Neutrophil (primary cell): Measurements from ENCODE around the gene B4GALNT1.

Experiments
- H3K27ac ChIP-seq: fragments of 200-600 bp; sonication (generic); 2 replicates; pipeline ENCODE4 v1.5.1; 2016; ENCODE audit warnings: mild to moderate bottlenecking, moderate library complexity
- H3K27me3 ChIP-seq: fragments of 200-600 bp; sonication (generic); 2 replicates; pipeline ENCODE4 v1.6.0; 2016; ENCODE audit warnings: mild to moderate bottlenecking
- H3K36me3 ChIP-seq: fragments of 200-600 bp; sonication (generic); 2 replicates; pipeline ENCODE4 v1.5.1; 2017
- H3K4me1 ChIP-seq, 2 experiments: fragments of 200-600 bp in 1 of 2; sonication (generic) in 1 of 2; 1 replicate in 1 of 2; 2 replicates in 1 of 2; pipeline versions ENCODE4 v1.5.1 to v1.6.1; 2013 to 2016; ENCODE audit warnings: low read depth in 1 of 2, low read length in 1 of 2, mild to moderate bottlenecking in 1 of 2, moderate library complexity in 1 of 2; ENCODE audit not compliant: control insufficient read depth in 1 of 2, insufficient read depth in 1 of 2
- H3K4me3 ChIP-seq, 2 experiments: fragments of 200-600 bp in 1 of 2; sonication (generic) in 1 of 2; 1 replicate in 1 of 2; 2 replicates in 1 of 2; pipeline ENCODE4 v1.5.1; 2013 to 2016; ENCODE audit warnings: low read depth in 1 of 2, low read length in 1 of 2, mild to moderate bottlenecking in 1 of 2, moderate library complexity in 1 of 2
- H3K9me3 ChIP-seq: fragments of 200-600 bp; sonication (generic); 2 replicates; pipeline ENCODE4 v1.5.1; 2016
- TF ChIP-seq, protein P1 (sequence below): fragments of 200-600 bp; sonication (generic); IDR thresholded peaks from 2 replicates; pipeline ENCODE4 v1.5.1; 2016; ENCODE audit warnings: antibody characterized with exemption

Gene B4GALNT1

DNA sequence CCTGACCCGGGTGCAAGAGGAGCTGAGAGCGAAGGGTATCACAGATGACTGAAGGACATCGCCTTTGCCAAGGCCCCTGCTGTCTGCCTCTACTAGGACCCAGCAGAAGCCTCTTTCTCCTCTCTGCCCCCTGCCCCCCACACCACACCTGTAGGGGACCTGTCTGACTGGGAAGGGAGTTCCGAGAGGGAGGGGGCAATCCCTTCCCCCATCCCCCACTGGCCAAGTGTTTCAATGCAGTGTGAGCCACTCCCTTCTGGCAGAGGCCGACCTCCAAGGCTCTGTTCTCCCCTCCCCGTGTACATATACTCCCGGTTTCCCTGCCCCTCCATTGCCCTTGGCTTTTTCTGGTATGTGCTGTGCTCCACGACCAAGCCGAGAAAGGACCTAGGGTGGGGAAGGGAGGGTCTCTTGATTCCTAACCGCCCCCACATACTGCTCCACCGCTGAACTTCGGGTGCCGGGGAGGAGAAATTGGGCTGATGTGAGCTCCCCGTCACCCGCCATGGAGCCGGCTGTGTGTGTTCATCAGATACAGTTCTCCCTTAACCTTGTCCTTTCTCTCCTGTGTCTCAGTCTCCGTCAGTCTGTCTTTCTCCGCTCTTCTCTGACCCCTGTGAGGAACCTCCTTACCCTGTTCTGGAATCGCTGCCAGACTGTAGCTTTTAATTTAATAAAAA lies 23.8 kb downstream of the B4GALNT1 start:
- TF ChIP-seq, protein P1, sequence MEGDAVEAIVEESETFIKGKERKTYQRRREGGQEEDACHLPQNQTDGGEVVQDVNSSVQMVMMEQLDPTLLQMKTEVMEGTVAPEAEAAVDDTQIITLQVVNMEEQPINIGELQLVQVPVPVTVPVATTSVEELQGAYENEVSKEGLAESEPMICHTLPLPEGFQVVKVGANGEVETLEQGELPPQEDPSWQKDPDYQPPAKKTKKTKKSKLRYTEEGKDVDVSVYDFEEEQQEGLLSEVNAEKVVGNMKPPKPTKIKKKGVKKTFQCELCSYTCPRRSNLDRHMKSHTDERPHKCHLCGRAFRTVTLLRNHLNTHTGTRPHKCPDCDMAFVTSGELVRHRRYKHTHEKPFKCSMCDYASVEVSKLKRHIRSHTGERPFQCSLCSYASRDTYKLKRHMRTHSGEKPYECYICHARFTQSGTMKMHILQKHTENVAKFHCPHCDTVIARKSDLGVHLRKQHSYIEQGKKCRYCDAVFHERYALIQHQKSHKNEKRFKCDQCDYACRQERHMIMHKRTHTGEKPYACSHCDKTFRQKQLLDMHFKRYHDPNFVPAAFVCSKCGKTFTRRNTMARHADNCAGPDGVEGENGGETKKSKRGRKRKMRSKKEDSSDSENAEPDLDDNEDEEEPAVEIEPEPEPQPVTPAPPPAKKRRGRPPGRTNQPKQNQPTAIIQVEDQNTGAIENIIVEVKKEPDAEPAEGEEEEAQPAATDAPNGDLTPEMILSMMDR = no peak
- no peaks in the 10 kb centered on the region for H3K9me3 ChIP-seq
- no peak overlapping the region for H3K27ac ChIP-seq
- no peak overlapping the region for H3K4me3 ChIP-seq
- H3K27me3 ChIP-seq = peaks cover 100% of the 10 kb centered on the region
- no peaks in the 10 kb centered on the region for H3K36me3 ChIP-seq
- H3K4me1 ChIP-seq = peaks cover 0 to 20% of the 10 kb centered on the region in 2 experiments

GRCh38 chr12:57607958-57608663 lies 24.9 kb downstream of the B4GALNT1 start:
- Histone ChIP-seq H3K4me3 (no peak overlapping the region), H3K27me3 (peaks cover 98% of the 10 kb centered on the region), H3K27ac (no peak overlapping the region), H3K9me3 (no peaks in the 10 kb centered on the region), H3K4me1 (peaks cover 0 to 20% of the 10 kb centered on the region in 2 experiments), H3K36me3 (no peaks in the 10 kb centered on the region)
- TF ChIP-seq, protein P1 = no peak

- Histone ChIP-seq H3K9me3 (no peaks in the 10 kb centered on the region), H3K27ac (no peak overlapping the region), H3K36me3 (peaks cover 12% of the 10 kb centered on the region), H3K4me1 (peaks cover 0 to 20% of the 10 kb centered on the region in 2 experiments), H3K27me3 (peaks cover 85% of the 10 kb centered on the region), H3K4me3 (no peak overlapping the region)
- TF ChIP-seq, protein P1 = no peak
These were observed 26.2 kb downstream of the B4GALNT1 start for GRCh38 chr12:57606821-57607220.

GRCh38 chr12:57606399-57606798 lies 26.6 kb downstream of the B4GALNT1 start:
- Histone ChIP-seq H3K9me3 (no peaks in the 10 kb centered on the region), H3K27me3 (peaks cover 81% of the 10 kb centered on the region), H3K4me3 (no peak overlapping the region), H3K27ac (no peak overlapping the region), H3K36me3 (peaks cover 16% of the 10 kb centered on the region), H3K4me1 (peaks cover 0 to 17% of the 10 kb centered on the region in 2 experiments)
- TF ChIP-seq, protein P1 = no peak

- H3K27me3 ChIP-seq = peaks cover 75% of the 10 kb centered on the region
- H3K9me3 ChIP-seq = no peaks in the 10 kb centered on the region
- no peak overlapping the region for H3K4me3 ChIP-seq
- no peak overlapping the region for H3K27ac ChIP-seq
- TF ChIP-seq, protein P1 = no peak
- H3K4me1 ChIP-seq = peaks cover 0 to 12% of the 10 kb centered on the region in 2 experiments
- peaks cover 21% of the 10 kb centered on the region for H3K36me3 ChIP-seq
These were observed 27.1 kb downstream of the B4GALNT1 start for GRCh38 chr12:57605811-57606311.
